ENCODE measurements around the gene ANKRD30A.
"Not testable (repeated sequence)": the region's sequence is repeated elsewhere in the genome, so short reads cannot be mapped to it uniquely, and the experiment has no call there.

Gene ANKRD30A

GRCh38 chr10:37125191-37125732 is at the start of gene ANKRD30A:
ANKRD30A (plus strand) TSS chr10:37125598; CDS start chr10:37125788, 190 bp downstream.
- no peak for DNase-seq

DNA sequence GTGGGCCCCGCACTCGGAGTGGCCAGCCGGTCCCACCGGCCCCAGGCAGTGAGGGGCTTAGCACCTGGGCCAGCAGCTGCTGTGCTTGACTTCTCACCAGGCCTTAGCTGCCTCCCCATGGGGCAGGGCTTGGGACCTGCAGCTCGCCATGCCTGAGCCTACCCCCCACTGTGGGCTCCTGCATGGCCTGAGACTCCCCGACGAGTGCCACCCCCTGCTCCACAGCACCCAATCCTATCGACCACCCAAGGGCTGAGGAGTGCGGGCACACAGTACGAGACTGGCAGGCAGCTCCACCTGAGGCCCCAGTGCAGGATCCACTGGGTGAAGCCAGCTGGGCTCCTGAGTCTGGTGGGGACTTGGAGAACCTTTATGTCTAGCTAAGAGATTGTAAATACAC is 49.3 kb upstream of the ANKRD30A start:
- not testable (repeated sequence) for DNase-seq

GRCh38 chr10:37095792-37096573 is 29.4 kb upstream of the ANKRD30A start:
- DNase-seq: no peak

- no peak for DNase-seq
Measured at GRCh38 chr10:37101261-37101660, 24.1 kb upstream of the ANKRD30A start.

DNA sequence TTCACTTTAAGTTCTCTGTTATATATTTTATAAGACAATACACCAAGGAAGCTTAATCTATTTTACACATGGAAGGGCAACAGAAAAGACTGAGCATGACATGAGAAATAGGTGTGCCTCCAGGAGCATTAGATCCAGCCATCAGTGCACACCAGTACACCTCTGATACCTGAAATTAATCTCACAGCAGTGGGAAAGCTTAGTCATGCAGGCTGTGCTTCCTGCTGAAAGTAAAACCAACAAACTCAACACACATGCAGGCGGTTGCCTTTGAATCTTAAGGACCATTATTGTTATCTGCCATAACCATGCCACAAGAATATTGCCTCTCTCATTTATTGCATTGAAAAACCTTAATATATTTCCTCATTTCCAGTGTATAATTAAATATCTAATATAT is 16.4 kb upstream of the ANKRD30A start:
- no peak for DNase-seq

DNA sequence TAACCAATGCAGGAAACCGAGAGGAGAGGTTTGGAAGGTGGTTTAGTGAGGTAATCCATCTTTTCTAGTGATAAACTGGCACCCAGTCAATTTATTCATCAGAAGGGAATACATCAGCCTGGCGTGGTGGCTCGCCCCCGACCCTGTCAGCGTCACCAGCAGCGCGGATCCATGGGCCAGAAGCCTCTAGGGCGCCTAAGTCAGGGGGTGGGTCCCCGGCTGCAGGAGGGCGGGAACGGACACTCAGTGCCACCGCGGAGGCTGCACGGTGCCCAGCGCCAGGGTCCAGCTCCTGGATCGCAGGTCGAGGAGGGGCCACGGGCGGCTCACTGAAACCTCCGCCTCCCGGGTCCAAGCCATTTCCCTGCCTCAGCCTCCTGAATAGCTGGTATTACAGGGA is 866 bp upstream of the ANKRD30A start:
- no peak for DNase-seq

DNA sequence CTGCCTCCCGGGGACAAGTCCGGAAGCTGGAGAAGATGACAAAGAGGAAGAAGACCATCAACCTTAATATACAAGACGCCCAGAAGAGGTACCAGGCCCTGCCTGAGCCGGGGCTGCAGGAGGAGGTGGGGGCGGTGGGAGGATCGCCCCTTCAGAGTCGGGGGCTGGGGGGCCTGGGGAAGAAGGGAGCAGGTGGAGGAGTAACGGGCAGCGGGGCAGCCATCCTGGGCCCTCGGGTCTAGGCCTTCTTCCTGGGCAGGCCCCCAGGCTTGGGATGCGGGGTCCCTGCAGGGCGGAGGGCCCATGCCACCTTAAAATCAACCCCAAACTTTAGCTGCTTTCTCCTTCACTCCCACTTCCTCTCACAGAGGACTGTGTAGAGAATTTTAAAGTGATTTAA is 523 bp downstream of the ANKRD30A start:
- DNase-seq: no peak

- no peak for DNase-seq
Measured at GRCh38 chr10:37146443-37146842, 21.0 kb downstream of the ANKRD30A start.

DNA sequence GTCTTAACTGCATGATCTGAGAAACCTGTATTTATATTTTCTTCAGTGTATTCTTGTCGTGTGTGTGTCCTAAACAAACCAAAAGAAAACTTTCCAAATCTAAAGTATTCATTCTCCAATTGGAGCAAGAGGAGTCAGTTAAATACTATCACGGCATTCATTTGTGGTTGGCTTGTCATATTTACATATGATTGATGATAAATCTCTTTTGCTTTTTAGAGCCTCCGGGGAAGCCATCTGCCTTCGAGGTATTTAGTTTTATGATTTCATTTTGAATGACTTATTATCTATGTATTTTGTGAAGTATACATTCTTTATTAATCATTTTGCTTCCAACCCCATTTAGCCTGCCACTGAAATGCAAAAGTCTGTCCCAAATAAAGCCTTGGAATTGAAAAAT is 37.0 kb downstream of the ANKRD30A start:
- DNase-seq: not testable (repeated sequence)

DNA sequence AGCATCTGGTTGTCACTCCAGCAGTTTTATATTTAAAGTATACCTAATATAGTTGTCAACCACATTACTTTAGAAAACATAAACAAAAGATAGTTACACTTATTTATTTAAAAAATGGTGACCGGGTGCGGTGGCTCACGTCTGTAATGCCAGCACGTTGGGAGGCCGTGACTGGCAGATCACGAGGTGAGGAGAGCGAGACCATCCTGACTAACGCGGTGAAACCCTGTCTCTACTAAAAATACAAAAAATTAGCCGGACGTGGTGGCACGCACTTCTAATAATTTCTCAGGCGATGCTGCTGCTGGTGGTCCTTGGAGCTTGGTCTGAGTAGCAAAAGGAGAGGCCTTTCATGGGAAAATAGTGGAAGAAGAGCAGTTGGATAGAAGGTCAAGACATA is 46.5 kb downstream of the ANKRD30A start:
- not testable (repeated sequence) for DNase-seq

DNA sequence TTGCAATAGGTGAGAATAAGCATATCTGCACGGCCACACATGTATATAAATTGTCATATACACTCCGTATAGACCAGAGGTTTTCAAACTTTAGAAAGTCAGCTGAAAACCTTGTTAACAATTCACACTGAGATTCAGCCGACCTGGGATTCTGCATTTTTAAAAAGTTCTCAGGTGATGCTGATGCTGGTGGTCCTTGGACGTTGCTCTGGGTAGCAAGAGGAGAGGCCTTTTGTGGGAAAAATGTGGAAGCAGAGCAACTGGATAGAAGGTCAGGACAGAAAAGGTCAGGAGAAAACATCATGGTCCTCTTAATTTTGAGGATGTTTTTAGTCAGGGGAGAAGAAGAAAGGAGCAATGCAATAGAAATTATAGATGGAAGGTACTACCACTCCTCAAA is 52.9 kb downstream of the ANKRD30A start:
- DNase-seq: not testable (repeated sequence)

DNA sequence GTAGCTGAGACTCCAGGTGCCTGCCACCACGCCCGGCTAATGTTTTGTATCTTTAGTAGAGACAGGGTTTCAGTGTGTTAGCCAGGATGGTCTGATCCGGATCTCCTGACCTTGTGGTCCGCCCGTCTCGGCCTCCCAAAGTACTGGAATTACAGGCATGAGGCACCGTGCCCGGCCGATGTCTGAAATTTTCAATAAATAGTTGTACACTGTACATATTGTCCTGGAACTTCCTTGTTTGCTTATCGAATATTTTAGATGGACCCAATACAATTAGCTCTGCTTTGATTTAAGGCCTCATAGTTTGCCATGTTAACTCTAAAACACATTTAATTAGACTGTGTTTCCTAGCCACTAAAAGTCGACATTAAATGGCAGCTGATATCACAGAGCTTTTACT is 57.3 kb downstream of the ANKRD30A start:
- not testable (repeated sequence) for DNase-seq

GRCh38 chr10:37206132-37206531 is 80.7 kb downstream of the ANKRD30A start:
- no peak for DNase-seq

DNA sequence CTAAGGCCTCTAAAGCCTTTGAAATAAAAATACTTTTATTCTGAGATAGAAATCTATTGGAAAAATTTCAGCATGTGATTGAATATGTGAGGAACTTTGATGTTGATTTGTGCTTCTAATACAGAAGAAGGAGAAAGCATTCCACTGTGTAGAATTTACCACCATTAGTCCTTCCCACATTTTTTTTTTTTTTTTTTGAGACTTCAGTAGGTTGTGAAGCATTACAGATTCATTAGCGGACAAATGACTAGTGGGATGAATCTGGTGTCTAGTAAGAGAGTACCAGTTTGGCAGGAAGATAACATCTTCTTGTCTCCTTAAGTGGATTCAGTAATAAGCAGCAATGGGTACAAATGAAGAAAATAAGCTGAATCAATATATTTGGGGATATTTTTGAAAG is 95.5 kb downstream of the ANKRD30A start:
- no peak for DNase-seq

DNA sequence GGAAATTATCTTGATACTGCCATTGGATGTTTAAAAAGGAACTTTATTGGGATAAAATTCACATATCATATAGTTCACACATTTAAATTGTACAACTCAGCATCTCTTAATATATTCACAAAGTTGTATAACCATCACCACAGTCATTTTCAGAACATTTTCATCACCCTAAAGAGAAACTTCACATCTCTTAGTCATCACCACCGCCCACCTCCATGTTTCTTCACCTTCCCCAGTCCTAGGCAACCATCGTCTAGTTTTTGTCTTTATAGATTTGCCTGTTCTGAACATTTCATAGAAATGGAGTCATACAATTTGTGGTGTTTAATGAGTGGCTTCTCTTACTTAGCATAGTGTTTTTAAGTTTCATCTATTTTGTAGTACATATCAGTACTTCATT is 96.6 kb downstream of the ANKRD30A start:
- DNase-seq: no peak

GRCh38 chr10:37225163-37225562 is 99.8 kb downstream of the ANKRD30A start:
- no peak for DNase-seq

GRCh38 chr10:37226524-37226923 is 101.1 kb downstream of the ANKRD30A start:
- no peak for DNase-seq

DNA sequence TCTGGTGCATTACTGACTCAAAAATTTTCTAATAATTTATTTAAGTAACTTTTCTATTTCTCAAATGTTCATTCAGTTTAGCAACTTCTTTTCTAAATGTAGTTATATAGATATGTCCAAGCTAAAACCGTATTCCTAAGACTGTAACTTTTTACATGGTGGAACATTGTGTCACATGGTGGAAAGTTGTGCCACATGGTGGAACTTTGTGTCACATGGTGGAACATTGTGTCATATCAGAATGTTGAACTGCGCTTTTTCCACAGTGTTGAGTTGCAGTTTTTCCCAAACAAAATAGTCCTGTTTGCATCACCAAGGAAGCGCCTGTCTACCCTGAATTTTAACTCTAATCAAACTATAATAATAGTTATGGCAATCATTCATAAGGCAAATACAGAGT is 109.3 kb downstream of the ANKRD30A start:
- no peak for DNase-seq

DNA sequence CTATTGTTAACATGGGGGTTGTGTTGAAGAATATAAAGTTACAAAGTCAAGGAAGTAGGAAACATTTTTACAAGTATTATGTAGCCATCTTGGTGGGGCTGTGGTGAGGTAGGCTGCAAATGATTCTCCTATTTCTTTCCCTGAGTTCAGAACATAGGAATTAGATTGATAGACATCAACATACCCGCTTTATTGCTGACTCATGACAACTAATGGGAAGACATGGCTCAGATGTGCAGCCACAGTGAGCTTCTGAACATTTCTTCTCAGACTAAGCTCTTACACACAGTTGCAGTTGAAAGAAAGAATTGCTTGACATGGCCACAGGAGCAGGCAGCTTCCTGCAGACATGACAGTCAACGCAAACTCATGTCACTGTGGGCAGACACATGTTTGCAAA is 110.7 kb downstream of the ANKRD30A start:
- no peak for DNase-seq

DNA sequence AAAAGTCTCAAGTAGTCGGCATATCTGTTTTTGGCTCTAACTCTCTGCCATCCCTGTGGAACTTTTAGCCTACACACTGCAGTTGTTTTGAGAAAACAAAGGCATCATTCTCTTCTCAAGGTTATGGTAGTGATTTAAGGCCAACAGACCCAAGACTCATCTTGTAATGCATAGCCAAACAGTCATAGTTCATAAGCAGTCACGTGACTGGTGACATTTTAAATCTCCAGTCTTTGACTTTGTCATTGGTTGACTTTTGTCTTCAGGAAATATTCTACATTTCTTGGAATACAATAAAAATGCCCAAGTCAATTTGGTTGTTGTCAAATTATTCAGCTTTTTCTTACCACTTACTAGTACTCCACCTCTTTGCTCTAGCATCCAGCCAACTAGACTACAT is 114.8 kb downstream of the ANKRD30A start:
- no peak for DNase-seq

- DNase-seq: no peak
Measured at GRCh38 chr10:37246637-37247036, 121.2 kb downstream of the ANKRD30A start.

DNA sequence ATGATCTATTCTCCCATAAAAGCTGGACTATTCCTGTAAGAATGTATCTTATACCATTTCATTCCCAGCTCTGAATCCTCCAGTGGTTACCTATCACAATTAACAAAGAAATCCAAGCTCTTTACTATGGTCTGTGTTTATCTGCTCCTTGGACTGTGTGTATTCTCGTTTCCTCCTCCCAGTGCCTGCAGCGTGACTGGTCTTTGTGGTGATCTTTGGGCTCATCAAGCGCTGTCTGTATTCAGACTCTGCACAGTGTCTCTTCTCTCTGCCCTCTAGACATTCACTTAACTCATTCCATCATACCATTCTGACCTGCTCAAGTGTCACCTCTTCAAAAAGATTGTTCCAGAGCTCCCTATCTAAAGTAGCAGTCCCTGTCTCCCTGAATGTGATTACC is 130.4 kb downstream of the ANKRD30A start:
- not testable (repeated sequence) for DNase-seq

DNA sequence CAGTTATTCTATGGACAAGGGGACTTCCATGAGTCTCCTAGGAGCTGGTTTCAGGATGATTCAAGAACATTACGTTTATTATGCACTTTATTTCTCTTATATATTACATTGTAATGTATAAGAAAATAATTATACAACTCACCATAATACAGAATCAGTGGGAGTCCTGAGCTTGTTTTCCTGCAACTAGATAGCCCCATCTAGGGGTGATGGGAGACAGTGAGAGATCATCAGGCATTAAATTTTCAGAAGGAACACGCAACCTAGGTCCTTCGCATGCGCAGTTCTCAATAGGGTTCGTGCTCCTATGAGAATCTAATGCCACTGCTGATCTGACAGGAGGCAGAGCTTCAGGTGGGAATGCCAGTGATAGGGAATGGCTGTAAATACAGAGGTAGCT is 137.9 kb downstream of the ANKRD30A start:
- no peak for DNase-seq

DNA sequence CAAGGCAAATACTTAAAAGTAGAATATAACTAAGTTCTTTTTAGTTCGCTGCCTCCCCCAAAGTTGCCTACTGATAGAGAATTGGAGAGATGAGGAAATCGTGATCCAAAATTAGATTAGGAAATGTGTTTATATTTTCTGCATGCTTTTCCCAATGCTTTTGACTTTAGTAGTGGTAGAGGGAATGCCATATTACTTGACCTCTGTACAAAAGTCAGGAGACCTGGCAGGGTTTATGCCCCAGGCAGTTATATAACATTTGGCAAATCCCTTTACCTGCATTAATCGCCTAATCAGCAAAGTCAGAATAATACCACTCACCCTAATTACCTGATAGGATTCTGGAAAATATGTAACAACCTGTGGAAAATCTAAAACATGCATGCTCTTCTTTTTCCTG is 142.9 kb downstream of the ANKRD30A start:
- DNase-seq: no peak

All from CD4-positive, alpha-beta T cell treated with Interleukin-6 for 4 hours (primary cell).